ENCODE data around the gene PHOX2A.

DNA sequence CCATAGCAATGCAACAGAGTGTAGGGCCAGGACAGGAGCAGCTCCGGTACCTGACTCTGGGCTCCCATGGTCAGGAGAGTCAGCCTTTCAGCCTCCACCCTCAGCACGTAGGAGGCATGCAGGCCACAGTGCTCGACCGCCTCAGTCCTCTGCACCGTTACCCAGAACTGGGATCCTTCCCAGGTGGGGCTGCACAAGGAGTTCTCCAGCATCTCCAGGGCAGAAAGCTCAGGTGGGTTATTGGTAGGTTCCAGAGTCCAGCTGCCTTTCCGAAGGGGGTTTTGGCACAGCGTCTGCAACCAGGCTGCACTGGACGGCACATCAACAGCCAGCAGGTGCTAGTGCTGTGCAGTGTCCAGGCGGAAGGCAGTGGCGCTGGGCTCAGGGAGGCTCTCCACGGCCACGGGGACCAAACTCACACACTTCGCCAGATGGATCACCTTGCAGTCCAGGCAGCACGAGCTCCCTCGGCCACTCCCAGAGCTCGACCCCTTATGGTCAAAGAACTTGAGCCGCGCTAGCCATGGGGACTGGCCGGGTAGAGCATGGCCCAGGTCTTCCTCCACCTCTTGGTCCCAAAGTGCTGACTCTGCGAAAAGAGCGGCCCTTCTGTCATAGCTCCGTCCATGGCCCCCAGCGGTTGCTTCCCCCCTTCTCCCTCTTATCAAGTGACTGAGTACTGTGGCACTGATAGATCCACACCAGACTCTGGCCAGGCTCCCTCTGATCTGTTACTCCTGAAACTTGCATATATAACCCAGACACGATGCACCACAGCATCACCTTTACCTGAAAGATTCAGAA lies 6.9 kb upstream of the PHOX2A start:
- TF ChIP-seq CTCF (IDR thresholded peaks at IDR 0.05; ENCODE audit: insufficient read depth, low read length) (no peak), REST (IDR thresholded peaks at IDR 0.05; ENCODE audit: insufficient replicate concordance, low read depth) (no peak)
